Measurements from ENCODE around the gene FAM13C.

The FAM13C gene

DNA sequence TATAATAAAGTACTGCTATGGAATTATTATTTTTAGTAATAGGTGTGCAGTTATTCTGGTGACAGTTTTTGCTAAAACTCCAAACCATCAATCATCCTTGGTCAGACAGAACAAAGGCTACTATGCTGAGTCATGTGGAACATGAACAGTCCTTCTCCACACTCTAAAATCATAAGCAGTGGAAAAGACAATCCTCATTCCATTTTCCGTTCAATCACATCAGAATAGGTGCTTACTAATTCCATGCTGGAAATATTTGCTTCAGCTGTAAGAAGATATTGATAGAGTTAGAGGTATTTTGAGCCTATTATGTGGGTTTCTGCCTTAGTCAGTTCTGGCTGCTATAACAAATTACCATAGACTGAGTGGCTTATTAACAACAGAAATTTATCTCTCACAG, 82.9 kb downstream of the FAM13C start:
- ChIA-PET POLR2A (no interaction called here), CTCF (no interaction called here)
- no peak overlapping the region for H3K27ac ChIP-seq (ENCODE audit: extremely low read depth, low read depth, low read length)
- TF ChIP-seq ZNF600 (tag by site-specific recombination; IDR thresholded peaks at IDR 0.05) = no peak
- TF ChIP-seq ZNF48 (tag by site-specific recombination; IDR thresholded peaks at IDR 0.05) = no peak
- no peak for TF ChIP-seq KLF1 (tag by site-specific recombination; IDR thresholded peaks at IDR 0.05)
- TF ChIP-seq OVOL3 (tag by site-specific recombination; IDR thresholded peaks at IDR 0.05) = no peak
- TF ChIP-seq ZNF747 (tag by site-specific recombination; IDR thresholded peaks at IDR 0.05) = no peak
- TF ChIP-seq BCL11A (tag by site-specific recombination; IDR thresholded peaks at IDR 0.05; ENCODE audit: low read depth) = no peak
- no peak for TF ChIP-seq ZNF223 (tag by site-specific recombination; IDR thresholded peaks at IDR 0.05)
- no peaks in the 10 kb centered on the region for H3K9me3 ChIP-seq (ENCODE audit: control insufficient read depth, insufficient read depth, low read depth, low read length)
- no peaks in the 10 kb centered on the region for H3K4me1 ChIP-seq (ENCODE audit: control insufficient read depth, insufficient read depth, low read length)
- no peak overlapping the region for H3K4me3 ChIP-seq (ENCODE audit: low read depth, low read length)
- H3K36me3 ChIP-seq (ENCODE audit: control insufficient read depth in 2 of 2, insufficient read depth in 1 of 2, low read length in 2 of 2) = no peaks in the 10 kb centered on the region

- Histone ChIP-seq H3K27ac (ENCODE audit: extremely low read depth, low read depth, low read length) (no peak overlapping the region), H3K9me3 (ENCODE audit: control insufficient read depth, insufficient read depth, low read depth, low read length) (no peaks in the 10 kb centered on the region), H3K4me3 (ENCODE audit: low read depth, low read length) (no peak overlapping the region), H3K4me1 (ENCODE audit: control insufficient read depth, insufficient read depth, low read length) (no peaks in the 10 kb centered on the region), H3K36me3 (ENCODE audit: control insufficient read depth in 2 of 2, insufficient read depth in 1 of 2, low read length in 2 of 2) (no peaks in the 10 kb centered on the region)
- POLR2A ChIA-PET = no interaction called here
- TF ChIP-seq ZNF830 (tag by site-specific recombination; IDR thresholded peaks at IDR 0.05; ENCODE audit: low read depth) (no peak), SP7 (tag by site-specific recombination; IDR thresholded peaks at IDR 0.05) (no peak), MYNN (tag by site-specific recombination; IDR thresholded peaks at IDR 0.05; ENCODE audit: borderline replicate concordance) (no peak), ZNF121 (tag by site-specific recombination; IDR thresholded peaks at IDR 0.05) (no peak), ZBTB1 (tag by site-specific recombination; IDR thresholded peaks at IDR 0.05) (no peak), ZNF423 (tag by site-specific recombination; IDR thresholded peaks at IDR 0.05) (no peak)
- TF ChIP-seq, protein P1, sequence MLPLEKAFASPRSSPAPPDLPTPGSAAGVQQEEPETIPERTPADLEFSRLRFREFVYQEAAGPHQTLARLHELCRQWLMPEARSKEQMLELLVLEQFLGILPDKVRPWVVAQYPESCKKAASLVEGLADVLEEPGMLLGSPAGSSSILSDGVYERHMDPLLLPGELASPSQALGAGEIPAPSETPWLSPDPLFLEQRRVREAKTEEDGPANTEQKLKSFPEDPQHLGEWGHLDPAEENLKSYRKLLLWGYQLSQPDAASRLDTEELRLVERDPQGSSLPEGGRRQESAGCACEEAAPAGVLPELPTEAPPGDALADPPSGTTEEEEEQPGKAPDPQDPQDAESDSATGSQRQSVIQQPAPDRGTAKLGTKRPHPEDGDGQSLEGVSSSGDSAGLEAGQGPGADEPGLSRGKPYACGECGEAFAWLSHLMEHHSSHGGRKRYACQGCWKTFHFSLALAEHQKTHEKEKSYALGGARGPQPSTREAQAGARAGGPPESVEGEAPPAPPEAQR (tag by site-specific recombination; IDR thresholded peaks at IDR 0.05) = no peak
- CTCF ChIA-PET = no interaction called here
Observed at GRCh38 chr10:59276919-59277318, 85.4 kb downstream of the FAM13C start.

- H3K9me3 ChIP-seq (ENCODE audit: control insufficient read depth, insufficient read depth, low read depth, low read length) = no peaks in the 10 kb centered on the region
- no peak overlapping the region for H3K4me3 ChIP-seq (ENCODE audit: low read depth, low read length)
- no peaks in the 10 kb centered on the region for H3K36me3 ChIP-seq (ENCODE audit: control insufficient read depth in 2 of 2, insufficient read depth in 1 of 2, low read length in 2 of 2)
- CTCF ChIA-PET = no interaction called here
- H3K27ac ChIP-seq (ENCODE audit: extremely low read depth, low read depth, low read length) = no peak overlapping the region
- TF ChIP-seq PBX3 (CRISPR knock-in tag; IDR thresholded peaks at IDR 0.05) = no peak
- TF ChIP-seq, protein P2, sequence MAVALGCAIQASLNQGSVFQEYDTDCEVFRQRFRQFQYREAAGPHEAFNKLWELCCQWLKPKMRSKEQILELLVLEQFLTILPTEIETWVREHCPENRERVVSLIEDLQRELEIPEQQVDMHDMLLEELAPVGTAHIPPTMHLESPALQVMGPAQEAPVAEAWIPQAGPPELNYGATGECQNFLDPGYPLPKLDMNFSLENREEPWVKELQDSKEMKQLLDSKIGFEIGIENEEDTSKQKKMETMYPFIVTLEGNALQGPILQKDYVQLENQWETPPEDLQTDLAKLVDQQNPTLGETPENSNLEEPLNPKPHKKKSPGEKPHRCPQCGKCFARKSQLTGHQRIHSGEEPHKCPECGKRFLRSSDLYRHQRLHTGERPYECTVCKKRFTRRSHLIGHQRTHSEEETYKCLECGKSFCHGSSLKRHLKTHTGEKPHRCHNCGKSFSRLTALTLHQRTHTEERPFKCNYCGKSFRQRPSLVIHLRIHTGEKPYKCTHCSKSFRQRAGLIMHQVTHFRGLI (tag by site-specific recombination; IDR thresholded peaks at IDR 0.05) = no peak
- TF ChIP-seq ZBTB21 (tag by site-specific recombination; IDR thresholded peaks at IDR 0.05) = no peak
- no peak for TF ChIP-seq ATF2 (tag by site-specific recombination; IDR thresholded peaks at IDR 0.05; ENCODE audit: low read depth)
- no peak for TF ChIP-seq ZNF223 (tag by site-specific recombination; IDR thresholded peaks at IDR 0.05)
- TF ChIP-seq ZNF639 (tag by site-specific recombination; IDR thresholded peaks at IDR 0.05) = no peak
- TF ChIP-seq MEIS1 (CRISPR knock-in tag; IDR thresholded peaks at IDR 0.05; ENCODE audit: borderline replicate concordance) = no peak
- no peak for TF ChIP-seq ZBTB20 (tag by site-specific recombination; IDR thresholded peaks at IDR 0.05)
- TF ChIP-seq ZNF169 (tag by site-specific recombination; IDR thresholded peaks at IDR 0.05) = no peak
- no peaks in the 10 kb centered on the region for H3K4me1 ChIP-seq (ENCODE audit: control insufficient read depth, insufficient read depth, low read length)
- POLR2A ChIA-PET = no interaction called here
Observed at GRCh38 chr10:59276133-59276532, 86.2 kb downstream of the FAM13C start.

All from HEK293 (cell line).